Peyer's patch (tissue), 4 donors: ENCODE results near the gene ZNF853.

Source experiments
- POLR2A ChIP-seq, 2 donors: fragments of 450-650 bp; IDR thresholded peaks; one replicate each; pipeline ENCODE4 v1.5.1; 2017; ENCODE audit warnings: antibody characterized with exemption in 2 of 2, mild to moderate bottlenecking in 2 of 2, moderate library complexity in 2 of 2
- TF ChIP-seq, protein P1 (sequence below), 6 experiments: fragments of 450-650 bp in 4 of 6; fragments of 200-600 bp in 2 of 6; sonication (generic) in 1 of 6; IDR thresholded peaks; one replicate each; pipeline ENCODE4 v1.5.1; 2017 to 2019; ENCODE audit warnings: antibody characterized with exemption in 6 of 6, mild to moderate bottlenecking in 3 of 6, moderate library complexity in 1 of 6

DNA sequence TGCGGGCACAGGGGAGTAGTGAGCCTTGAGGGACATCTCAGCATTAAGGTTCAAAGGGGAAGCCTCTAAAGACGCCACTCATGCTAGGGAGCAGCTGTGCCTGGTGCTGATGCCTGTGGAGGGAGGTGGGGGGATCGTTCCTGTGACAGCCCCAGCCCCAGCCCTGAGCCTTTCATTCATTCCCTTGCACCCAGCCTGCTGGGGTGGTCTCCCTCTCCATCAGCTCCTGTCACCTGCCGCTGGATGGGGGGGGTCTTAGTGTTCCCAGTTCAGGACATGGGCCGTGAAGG is 33.4 kb downstream of the ZNF853 start:
- TF ChIP-seq, protein P1, sequence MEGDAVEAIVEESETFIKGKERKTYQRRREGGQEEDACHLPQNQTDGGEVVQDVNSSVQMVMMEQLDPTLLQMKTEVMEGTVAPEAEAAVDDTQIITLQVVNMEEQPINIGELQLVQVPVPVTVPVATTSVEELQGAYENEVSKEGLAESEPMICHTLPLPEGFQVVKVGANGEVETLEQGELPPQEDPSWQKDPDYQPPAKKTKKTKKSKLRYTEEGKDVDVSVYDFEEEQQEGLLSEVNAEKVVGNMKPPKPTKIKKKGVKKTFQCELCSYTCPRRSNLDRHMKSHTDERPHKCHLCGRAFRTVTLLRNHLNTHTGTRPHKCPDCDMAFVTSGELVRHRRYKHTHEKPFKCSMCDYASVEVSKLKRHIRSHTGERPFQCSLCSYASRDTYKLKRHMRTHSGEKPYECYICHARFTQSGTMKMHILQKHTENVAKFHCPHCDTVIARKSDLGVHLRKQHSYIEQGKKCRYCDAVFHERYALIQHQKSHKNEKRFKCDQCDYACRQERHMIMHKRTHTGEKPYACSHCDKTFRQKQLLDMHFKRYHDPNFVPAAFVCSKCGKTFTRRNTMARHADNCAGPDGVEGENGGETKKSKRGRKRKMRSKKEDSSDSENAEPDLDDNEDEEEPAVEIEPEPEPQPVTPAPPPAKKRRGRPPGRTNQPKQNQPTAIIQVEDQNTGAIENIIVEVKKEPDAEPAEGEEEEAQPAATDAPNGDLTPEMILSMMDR (IDR thresholded peaks at IDR 0.05): no peak
- no peak for TF ChIP-seq POLR2A (IDR thresholded peaks at IDR 0.05)
